KMS-11 (cell line): Measurements from ENCODE around the gene KRT1.

Experiments
- H2AFZ ChIP-seq: fragments of 200-600 bp; sonication (generic); 2 replicates; pipeline ENCODE4 v1.6.1; 2016; ENCODE audit warnings: antibody characterized with exemption, mixed run types, low read depth
- H3K27ac ChIP-seq: fragments of 200-600 bp; sonication (generic); 2 replicates; pipeline ENCODE4 v1.6.1; 2016; ENCODE audit warnings: mild to moderate bottlenecking, mixed run types
- H3K27me3 ChIP-seq: fragments of 200-600 bp; sonication (generic); 2 replicates; pipeline ENCODE4 v1.6.1; 2017; ENCODE audit warnings: mild to moderate bottlenecking, low read depth, mixed run types, moderate library complexity; ENCODE audit not compliant: insufficient read depth
- H3K36me3 ChIP-seq: fragments of 200-600 bp; sonication (generic); 2 replicates; pipeline ENCODE4 v1.6.1; 2017; ENCODE audit warnings: mild to moderate bottlenecking, mixed run types; ENCODE audit not compliant: insufficient read depth
- H3K4me1 ChIP-seq: fragments of 200-600 bp; sonication (generic); 2 replicates; pipeline ENCODE4 v1.6.1; 2016; ENCODE audit warnings: mild to moderate bottlenecking, low read depth, mixed run types; ENCODE audit not compliant: poor library complexity, severe bottlenecking
- H3K4me2 ChIP-seq: fragments of 200-600 bp; sonication (generic); 2 replicates; pipeline ENCODE4 v1.7.0; 2016; ENCODE audit warnings: mild to moderate bottlenecking, mixed run types
- H3K4me3 ChIP-seq: fragments of 200-600 bp; sonication (generic); IDR thresholded peaks from 2 replicates; pipeline ENCODE4 v1.6.1; 2017; ENCODE audit warnings: low read depth, low read length, mixed read lengths; ENCODE audit not compliant: insufficient read depth
- H3K79me2 ChIP-seq: fragments of 200-600 bp; sonication (generic); 2 replicates; pipeline ENCODE4 v1.6.1; 2016; ENCODE audit warnings: low read depth, mixed run types; ENCODE audit not compliant: insufficient read depth
- H3K9ac ChIP-seq: fragments of 200-600 bp; sonication (generic); 2 replicates; pipeline ENCODE4 v1.6.1; 2016; ENCODE audit warnings: mild to moderate bottlenecking, mixed run types
- H4K20me1 ChIP-seq: fragments of 200-600 bp; sonication (generic); 2 replicates; pipeline ENCODE4 v1.6.1; 2016; ENCODE audit warnings: mild to moderate bottlenecking, mixed run types; ENCODE audit not compliant: insufficient read depth
- TF ChIP-seq, protein P1 (sequence below): fragments of 200-600 bp; sonication (generic); conservative IDR thresholded peaks from 2 replicates; pipeline ENCODE4 v1.6.1; 2017; ENCODE audit warnings: low read depth, mild to moderate bottlenecking, antibody characterized with exemption, low read length, moderate library complexity, mixed read lengths

Gene KRT1

DNA sequence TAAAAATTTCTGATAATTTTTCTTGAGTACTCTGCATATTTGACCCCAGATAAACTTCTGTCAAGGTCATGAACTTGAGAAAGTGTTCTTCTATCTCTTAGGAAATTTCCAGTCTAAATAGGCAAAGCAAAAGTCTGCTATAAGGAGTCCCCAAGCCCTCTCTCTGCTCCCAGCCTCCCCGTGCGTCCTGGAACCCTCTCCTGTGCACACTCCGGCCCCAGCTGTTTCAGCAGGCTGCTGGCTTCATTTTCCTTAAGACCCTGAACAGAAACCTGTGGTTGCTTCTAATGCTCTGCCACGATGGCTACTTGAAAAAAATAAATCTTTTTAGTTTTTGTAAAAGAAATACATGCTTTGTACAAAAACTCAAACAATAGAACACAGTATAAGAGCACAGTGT lies 42.9 kb downstream of the KRT1 start:
- Histone ChIP-seq H3K36me3 (no peaks in the 10 kb centered on the region), H3K9ac (no peak overlapping the region), H4K20me1 (no peaks in the 10 kb centered on the region), H3K27me3 (peaks cover 2% of the 10 kb centered on the region; the same call in 1 of the 2 replicates), H3K4me1 (no peaks in the 10 kb centered on the region), H3K4me3 (no peak overlapping the region), H3K27ac (no peak overlapping the region), H3K4me2 (no peak overlapping the region), H3K79me2 (no peaks in the 10 kb centered on the region), H2AFZ (no peak overlapping the region)
- TF ChIP-seq, protein P1, sequence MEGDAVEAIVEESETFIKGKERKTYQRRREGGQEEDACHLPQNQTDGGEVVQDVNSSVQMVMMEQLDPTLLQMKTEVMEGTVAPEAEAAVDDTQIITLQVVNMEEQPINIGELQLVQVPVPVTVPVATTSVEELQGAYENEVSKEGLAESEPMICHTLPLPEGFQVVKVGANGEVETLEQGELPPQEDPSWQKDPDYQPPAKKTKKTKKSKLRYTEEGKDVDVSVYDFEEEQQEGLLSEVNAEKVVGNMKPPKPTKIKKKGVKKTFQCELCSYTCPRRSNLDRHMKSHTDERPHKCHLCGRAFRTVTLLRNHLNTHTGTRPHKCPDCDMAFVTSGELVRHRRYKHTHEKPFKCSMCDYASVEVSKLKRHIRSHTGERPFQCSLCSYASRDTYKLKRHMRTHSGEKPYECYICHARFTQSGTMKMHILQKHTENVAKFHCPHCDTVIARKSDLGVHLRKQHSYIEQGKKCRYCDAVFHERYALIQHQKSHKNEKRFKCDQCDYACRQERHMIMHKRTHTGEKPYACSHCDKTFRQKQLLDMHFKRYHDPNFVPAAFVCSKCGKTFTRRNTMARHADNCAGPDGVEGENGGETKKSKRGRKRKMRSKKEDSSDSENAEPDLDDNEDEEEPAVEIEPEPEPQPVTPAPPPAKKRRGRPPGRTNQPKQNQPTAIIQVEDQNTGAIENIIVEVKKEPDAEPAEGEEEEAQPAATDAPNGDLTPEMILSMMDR: no peak

DNA sequence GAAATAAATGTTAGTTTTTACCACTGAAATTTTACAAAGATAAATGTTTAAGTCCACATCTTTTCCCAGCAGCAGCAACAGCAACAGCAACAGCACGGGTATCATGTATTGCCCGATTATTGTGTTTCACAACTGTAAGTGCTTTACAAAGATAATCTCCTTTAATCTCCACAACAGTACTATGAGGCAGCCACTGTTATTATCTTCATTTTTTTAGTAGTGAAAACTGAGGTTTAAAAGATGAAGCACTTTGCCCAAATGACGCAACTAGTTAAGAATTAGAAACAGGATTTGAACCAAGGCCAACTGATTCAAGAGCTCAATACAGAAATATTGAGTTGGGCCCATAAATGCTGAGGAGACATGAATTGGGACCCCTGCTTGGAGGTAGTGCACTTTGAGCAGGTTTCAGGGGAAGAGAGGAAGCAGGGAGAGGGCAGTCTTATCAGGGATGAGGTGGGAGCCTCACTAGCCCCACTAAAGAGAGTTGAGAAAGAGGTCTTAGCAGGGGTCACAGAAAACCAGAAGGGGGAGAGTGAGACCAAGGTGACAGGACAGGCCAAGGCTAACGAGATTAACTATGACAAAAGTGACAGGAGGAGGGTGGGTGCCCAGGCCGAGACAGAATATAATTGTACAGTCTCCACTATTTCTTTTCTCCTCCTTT lies 43.5 kb downstream of the KRT1 start:
- TF ChIP-seq, protein P1: no peak
- no peak overlapping the region for H3K9ac ChIP-seq
- H2AFZ ChIP-seq: no peak overlapping the region
- no peaks in the 10 kb centered on the region for H3K79me2 ChIP-seq
- no peak overlapping the region for H3K27ac ChIP-seq
- H3K36me3 ChIP-seq: no peaks in the 10 kb centered on the region
- peaks cover under 1% of the 10 kb centered on the region; the same call in 1 of the 2 replicates for H3K27me3 ChIP-seq
- no peak overlapping the region for H3K4me2 ChIP-seq
- H4K20me1 ChIP-seq: no peaks in the 10 kb centered on the region
- no peak overlapping the region for H3K4me3 ChIP-seq
- no peaks in the 10 kb centered on the region for H3K4me1 ChIP-seq

DNA sequence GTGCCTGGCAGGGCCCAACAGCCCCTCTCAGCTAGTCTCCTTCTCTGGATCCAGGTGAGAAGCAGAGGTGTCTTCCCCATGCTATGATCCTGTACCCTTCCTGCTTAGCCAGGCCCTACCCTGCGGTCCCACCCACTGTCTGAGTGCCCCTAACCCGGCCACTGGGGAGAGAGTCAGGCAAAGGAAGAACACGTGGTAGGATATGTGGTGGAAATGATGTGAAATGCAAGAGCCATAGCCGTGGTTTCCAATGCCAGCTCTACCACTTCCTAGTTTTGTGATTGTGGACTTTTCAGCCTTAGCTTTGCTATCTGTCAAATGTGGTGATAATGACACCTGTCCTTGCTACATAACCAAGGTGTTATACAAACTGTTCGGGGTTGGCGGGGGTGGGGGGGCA lies 44.0 kb downstream of the KRT1 start:
- Histone ChIP-seq H3K4me2 (no peak overlapping the region), H3K36me3 (no peaks in the 10 kb centered on the region), H3K79me2 (no peaks in the 10 kb centered on the region), H3K4me3 (no peak overlapping the region), H3K27me3 (peaks cover 6% of the 10 kb centered on the region; the same call in 1 of the 2 replicates), H3K9ac (no peak overlapping the region), H4K20me1 (no peaks in the 10 kb centered on the region), H3K4me1 (no peaks in the 10 kb centered on the region), H2AFZ (no peak overlapping the region), H3K27ac (no peak overlapping the region)
- TF ChIP-seq, protein P1: no peak

DNA sequence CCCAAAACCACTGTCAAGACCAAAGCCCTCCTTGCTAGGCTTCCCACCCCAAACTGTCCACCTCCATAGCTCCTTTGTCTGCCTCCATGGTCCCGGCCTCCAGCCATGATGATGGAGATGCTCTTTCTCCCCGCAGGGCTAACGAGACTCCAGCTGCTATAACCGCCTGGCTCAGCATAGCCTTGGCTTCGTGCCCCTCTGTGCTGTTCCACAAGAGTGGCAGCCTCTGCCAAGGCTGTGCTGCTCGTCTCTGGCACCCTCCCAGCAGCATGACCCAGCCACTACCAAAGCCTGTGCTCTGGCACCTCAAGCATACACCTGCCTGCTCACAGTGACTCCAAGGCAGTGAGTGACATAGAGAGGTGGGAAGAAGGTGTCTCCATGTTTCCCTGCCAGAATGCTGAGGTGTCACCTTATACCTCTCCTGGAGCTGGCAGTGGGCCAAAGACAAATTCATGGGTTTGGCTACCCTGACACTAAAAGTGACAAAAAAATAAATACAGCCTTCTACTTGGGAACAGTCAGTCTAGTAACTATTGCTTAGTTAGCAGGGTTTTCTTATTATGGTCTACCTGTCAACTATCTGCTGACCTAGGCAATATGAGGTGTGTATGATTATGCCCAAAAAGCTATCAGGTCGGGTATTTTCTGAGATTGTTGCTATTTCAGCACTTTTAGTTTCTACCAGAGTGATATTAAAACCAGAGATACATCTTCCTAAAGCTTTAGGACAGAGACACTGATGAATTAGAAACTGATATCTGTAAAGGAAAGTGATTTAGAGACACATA lies 45.7 kb downstream of the KRT1 start:
- no peak overlapping the region for H3K27ac ChIP-seq

More for the DNA sequence above, 45.7 kb downstream of the KRT1 start:
- peaks cover 9% of the 10 kb centered on the region; the same call in 1 of the 2 replicates for H3K27me3 ChIP-seq
- H3K79me2 ChIP-seq: no peaks in the 10 kb centered on the region
- H4K20me1 ChIP-seq: no peaks in the 10 kb centered on the region
- no peak overlapping the region for H3K4me3 ChIP-seq
- no peaks in the 10 kb centered on the region for H3K4me1 ChIP-seq
- no peak overlapping the region for H3K9ac ChIP-seq
- H3K36me3 ChIP-seq: no peaks in the 10 kb centered on the region
- no peak overlapping the region for H2AFZ ChIP-seq
- no peak overlapping the region for H3K4me2 ChIP-seq
- TF ChIP-seq, protein P1: no peak
